Thoracic aorta endothelial cell (primary cell): ENCODE data around the gene ELOA2. TPM values are rescaled to one million over a fixed set of nuclear protein-coding genes. Genes with fewer than 3 reads are reported as not detected.

Experiments used
- total RNA-seq: library from RNA; depleted of rRNA; stranded (reverse); fragments of >200 nt; gene quantifications from 2 replicates; pipeline ENCODE4 v1.2.3, GENCODE V29; 2012

The ELOA2 gene
- total RNA-seq: not detected in 2 replicates

GRCh38 chr18:47035156-47035671 lies at the start of gene ELOA2:
TSS of gene ELOA2 (minus strand) at chr18:47035621. CDS start at chr18:47035264, 357 bp downstream.

Other genes with a start within 250 kb of the ELOA2 start
- gene PIAS2, start 118.1 kb downstream of the ELOA2 start, total RNA-seq: 34.3 and 36.9 TPM in 2 replicates
- gene KATNAL2, start 118.0 kb downstream of the ELOA2 start, total RNA-seq: 1.2 and 3.0 TPM in 2 replicates
- 12.9 and 16.9 TPM in 2 replicates for gene HDHD2, start 114.9 kb upstream of the ELOA2 start, total RNA-seq
- gene IER3IP1, start 140.7 kb upstream of the ELOA2 start, total RNA-seq: 25.9 and 31.6 TPM in 2 replicates
- not detected in 2 replicates for gene SKOR2, start 216.0 kb upstream of the ELOA2 start, total RNA-seq